Bronchial smooth muscle cell (primary cell): ENCODE data around the gene DACT2. TPM values are rescaled to one million over a fixed set of nuclear protein-coding genes. Genes with fewer than 3 reads are reported as not detected.

Experiments
- total RNA-seq: library from RNA; depleted of rRNA; stranded (reverse); fragments of >200 nt; gene quantifications from 2 replicates; pipeline ENCODE4 v1.2.1, GENCODE V29; 2014

Gene DACT2, protein sequence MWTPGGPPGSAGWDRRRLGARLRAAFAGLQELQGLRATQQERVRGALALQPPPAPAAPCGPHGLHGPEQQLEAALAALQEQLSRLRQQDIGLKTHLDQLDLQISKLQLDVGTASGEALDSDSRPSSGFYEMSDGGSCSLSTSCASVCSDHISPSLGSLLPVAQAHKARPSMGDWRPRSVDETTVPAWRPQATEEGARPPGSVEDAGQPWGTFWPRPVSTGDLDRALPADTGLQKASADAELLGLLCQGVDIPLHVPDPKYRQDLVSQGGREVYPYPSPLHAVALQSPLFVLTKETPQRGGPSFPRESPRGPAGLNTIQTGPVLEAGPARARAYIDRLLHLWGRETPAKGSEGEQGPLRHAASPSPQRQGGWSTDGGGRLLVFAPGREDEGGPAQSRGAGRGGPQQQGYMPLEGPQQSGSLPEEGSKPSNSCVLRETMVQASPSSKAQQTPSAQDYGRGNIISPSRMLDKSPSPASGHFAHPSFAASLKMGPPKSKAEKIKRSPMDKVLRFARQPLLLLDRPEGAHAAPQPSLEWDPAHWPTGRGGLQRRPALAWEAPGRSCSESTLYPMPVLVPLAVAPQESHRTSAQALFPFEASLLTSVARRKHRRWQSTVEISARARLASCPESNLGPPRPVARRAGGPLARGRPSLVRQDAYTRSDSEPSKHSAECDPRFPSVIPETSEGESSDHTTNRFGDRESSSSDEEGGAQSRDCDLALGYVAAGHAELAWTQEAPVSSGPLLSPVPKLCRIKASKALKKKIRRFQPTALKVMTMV
- not detected in 2 replicates for total RNA-seq

DNA sequence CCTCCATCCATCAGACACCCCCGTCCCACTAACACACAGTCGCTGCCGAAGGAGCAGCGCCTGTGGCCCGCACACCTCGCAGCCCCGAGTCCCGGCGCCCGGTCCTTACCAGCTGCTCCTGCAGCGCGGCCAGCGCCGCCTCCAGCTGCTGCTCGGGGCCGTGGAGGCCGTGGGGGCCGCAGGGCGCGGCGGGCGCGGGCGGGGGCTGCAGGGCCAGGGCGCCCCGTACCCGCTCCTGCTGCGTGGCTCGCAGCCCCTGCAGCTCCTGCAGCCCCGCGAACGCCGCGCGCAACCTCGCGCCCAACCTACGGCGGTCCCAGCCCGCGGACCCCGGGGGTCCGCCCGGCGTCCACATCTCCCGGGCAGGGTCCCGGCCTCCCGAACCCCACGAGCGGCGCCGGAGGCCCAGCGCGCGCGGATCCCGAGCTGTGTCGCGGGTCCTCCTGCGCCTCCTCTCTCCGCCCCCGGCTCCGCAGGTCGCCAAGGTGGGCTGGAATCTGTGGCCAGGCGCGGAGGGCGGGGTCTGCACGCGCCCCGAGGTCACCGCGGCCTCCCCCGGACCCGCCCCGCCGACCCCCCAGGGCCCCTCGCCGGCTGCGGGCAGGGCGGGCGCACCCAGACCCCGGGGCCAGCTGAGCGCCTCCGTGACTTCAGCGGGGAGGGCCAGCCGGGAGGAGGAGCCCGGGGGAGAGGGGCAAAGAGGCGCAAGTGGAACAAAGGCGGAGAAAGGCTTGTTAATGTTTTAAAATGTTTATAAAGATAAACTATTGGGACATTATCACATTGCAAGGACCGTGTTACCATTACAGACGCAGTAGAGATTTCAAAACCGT, at the start of gene DACT2:
TSS of gene DACT2 (minus strand) at position 499 of the 833 bp plus-strand sequence. CDS start at position 355, 144 bp downstream.

Other genes starting within 250 kb of the DACT2 start
- gene FRMD1, start 240.6 kb downstream of the DACT2 start, total RNA-seq = not detected in 2 replicates
- gene SMOC2, start 121.4 kb upstream of the DACT2 start, total RNA-seq = not detected in 2 replicates